ENCODE data around the gene SPDYE4.

- TF ChIP-seq CTCF (conservative IDR thresholded peaks at IDR 0.05; ENCODE audit: low read length) (no peak), EZH2phosphoT487 (IDR thresholded peaks at IDR 0.05; ENCODE audit: borderline replicate concordance, low read depth, low read length) (no peak)
Observed at GRCh38 chr17:8762012-8762411, 3.7 kb upstream of the SPDYE4 start.

Measured in OCI-LY7 (cell line).